Measurements from ENCODE around the gene XYLT1. TPM values are rescaled to one million over a fixed set of nuclear protein-coding genes. Genes with fewer than 3 reads are reported as not detected.

XYLT1 gene
- total RNA-seq, 1 donor from 2014 or later, result 59.1 TPM

DNA sequence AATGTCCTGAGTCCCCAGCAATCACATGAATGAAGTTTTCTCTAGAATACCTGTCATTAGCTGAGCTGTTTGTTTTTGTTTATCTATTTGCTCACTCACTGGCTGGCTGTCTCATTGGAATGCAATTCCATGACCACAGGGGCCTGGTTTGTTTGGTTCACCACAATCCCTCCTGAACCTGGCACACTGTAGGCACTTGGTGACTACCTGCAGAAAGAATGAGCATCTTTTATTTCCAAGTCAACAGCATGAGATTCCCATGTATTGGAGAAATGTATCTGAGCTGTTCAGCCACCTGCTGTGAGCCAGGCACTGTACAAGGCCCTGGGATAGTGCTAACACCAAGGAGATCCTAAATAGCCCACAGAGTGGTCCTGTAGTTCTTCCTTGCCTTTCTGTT lies 345.1 kb downstream of the XYLT1 start:
- no peak for DNase-seq (ENCODE audit: low spot score)

DNA sequence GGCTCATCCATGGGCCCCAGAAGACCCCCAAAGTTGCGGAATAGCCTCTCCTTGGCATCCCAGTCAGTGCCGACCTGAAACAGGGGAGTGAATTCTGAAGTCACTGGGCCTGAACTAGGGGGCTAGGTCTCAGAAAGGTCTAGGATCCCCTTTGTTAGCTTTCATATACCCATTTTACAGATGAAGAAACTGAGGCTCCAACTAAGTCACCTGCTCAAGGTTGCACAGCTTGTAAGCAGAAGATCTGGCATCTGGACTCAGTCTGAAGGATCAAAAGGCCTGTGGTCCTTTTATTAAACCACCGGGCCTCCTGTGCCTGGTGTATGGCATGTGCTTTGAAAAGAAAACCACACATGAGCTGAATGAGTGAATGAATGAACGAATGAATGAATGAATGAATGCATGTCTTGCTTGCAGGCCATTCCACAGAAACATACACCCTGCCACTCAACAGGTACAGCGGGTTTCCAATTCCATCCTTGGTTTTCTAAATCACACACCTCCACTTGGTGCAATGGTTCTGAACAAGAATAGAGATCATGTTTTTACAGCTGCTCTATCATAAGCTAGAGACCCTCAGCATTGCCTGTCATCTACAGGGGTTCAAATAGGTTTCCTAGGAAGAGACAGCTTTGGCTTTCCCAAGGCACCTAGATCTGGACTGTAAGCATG lies 352.7 kb downstream of the XYLT1 start:
- DNase-seq (ENCODE audit: low spot score), result no peak

DNA sequence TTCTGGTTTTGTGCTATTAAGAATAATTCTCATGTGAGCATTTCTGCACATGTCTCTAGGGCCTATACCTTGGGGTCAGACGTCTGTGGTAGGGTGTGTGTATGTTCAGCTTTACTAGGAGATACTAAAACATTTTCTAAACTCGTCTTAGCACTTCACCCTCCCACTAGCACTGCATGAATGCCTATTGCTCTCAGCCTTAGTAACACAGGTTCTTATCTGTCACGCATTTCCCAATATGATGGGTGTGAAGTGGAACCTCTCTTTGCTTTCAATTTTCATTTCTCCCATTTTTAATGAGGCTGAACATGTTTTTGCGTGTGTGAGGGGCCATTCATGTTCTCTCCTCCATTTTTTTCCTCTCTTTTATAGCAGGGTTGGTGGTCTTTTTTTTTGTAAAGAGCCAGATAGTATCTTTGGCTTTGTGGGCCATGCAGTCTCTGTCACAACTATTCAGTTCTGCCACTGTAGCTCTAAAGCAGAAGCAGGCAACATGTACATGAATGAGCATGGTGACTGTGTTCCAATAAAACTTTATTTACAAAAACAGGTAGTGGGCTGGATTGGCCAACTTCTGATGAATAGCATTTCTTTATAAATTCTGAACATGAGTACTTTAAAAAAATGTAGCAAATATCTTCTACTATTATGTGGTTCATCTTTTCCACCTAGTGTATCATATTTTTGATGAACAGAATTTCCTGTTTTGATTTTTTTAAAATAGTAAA lies 354.0 kb downstream of the XYLT1 start:
- DNase-seq (ENCODE audit: low spot score), result no peak

DNA sequence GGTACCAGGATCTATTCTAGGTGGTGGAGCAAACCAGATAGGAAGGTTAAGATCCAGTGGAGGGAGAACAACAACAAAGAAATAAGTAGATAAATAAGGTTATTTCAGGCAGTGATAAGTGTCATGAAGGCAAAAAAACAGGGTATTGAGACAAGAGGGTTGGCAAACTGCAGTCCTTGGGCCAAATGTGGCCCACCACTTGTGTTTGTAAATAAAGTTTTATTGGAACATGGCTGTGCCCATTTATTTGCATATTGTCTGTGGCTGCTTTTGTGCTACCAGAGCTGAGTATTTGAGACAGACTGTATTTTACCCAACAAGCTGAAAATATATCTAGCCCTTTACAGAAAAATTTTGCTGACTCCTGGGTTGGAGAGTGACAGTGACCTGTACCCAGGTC lies 361.3 kb downstream of the XYLT1 start:
- no peak for DNase-seq (ENCODE audit: low spot score)

DNA sequence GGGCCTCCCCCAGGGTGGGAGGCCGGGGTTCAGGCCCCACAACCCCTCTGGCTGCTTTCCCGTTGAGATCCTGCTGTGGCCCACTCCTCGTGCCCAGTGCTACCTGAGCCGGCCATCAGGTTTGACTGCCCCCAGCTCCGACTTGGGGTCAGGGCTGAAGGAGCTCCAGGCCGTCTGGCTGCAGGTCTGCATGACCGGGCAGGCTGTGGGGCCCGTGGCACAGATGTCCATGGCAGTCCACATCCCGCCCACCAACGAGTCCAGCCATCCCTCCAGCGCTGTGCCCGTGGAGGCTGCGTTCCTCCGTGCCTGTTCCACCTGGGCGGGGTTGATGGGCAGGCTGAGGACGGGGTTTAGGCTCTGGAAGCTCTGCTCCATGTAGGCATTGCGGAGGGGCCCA lies 362.2 kb downstream of the XYLT1 start:
- DNase-seq (ENCODE audit: low spot score), result no peak

DNA sequence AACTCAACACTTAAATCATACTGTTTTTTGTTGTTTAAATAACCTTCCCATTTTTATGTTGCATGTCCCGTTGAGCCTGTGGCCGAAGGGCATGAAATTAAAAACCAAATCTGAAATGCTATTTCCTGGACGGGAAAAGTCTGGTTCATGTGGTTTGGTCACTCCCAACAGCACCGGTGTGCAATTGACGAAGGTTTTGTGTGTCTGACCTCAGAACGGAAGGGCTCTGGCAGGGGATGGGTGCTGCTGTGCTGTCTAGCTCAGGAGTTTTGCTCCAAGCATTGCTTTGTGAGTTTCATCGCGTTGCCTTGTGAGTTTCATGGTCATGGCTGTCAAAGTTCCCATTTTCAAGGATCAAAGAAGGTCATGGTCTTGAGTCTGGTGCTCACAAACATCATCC lies 363.3 kb downstream of the XYLT1 start:
- DNase-seq (ENCODE audit: low spot score), result no peak

DNA sequence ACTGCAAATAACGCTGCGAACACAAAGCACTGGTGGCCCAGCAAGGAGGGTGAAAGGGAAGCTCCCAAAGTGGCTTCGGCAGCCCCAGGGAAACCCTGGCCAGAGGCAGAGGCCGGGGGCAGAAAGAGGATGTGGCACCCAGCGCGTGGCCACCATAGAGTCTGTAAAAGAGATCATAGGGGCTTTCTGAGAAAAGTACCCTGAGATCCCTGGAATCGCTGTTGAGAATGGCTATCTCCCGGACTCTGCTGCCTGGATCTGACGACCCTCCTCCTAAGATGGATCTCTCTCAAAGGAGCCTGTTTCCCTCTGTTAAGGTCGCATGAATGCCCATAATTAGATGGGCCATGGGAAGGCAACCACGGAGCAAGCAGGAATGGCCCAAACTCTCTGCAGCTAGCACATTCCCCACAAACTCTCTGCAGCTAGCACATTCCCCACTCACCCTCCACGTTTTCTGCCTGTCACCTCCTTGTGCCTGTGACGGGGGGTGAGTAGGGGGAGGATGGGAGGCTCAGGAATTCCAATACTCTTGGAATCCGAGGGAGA lies 364.4 kb downstream of the XYLT1 start:
- DNase-seq (ENCODE audit: low spot score), result no peak

DNA sequence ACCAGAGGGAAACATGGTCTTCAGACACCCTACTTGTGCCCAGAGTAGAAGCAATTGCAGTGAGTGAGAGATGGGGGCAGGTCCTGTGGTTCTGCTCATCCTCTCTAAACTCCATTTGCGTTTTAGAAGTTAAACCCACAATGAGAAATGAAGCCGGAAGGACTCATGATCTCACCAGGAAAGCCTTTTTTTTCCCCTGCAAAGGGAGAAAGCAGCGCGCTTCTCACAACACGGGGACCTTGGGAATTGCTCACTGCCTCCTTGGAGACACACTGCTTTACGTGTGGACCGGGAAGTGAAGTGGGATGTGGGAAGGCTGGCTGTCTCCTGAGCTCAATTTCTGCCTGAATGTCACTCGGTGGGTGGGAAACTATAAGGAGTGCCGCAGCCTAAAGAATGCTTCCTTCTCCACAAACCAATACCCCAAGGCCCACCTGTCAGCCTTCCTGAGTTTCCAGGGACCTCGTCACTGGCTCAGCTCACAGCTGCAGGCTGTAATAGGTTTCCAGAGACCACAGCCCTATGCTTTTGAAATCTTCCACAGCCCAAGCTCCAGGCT lies 365.4 kb downstream of the XYLT1 start:
- DNase-seq (ENCODE audit: low spot score), result no peak

DNA sequence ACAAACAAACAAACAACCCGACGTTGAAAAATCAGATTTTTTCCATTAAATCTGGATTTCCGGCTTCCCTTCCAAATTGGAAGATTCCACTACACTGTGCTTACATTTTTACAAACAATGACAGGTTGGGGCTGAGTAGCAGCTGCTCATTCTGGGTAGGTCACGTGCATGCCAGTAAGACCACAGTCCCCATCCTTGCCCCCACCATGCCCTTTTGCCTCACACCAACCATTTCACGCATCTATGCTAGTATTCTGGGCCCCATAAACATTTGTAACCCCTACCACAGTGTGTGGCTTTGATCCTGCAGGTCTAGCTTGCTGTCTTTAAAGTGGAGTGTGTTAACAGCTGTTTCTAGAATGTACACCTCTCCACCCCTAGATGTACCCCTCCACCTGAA lies 366.1 kb downstream of the XYLT1 start:
- DNase-seq (ENCODE audit: low spot score), result no peak

DNA sequence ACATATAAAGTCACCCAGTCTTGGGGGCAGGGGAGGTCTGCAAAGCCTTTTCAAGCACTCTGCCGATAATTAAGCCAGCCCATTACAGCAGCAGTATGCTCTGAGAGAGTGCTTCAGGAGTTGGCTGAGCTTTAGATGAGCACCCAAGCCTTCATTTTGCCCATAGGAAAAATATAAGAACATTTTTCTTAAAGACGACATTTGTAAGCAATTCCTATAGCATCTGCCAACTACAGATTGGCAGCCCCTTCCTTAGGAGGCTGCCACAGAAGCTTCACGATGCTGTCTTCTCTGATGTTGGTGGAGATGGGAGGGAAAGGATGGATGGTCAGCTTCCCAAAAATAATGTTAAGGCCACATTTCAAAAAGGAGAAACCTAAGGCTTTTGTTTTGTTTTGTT lies 367.5 kb downstream of the XYLT1 start:
- DNase-seq (ENCODE audit: low spot score), result no peak

DNA sequence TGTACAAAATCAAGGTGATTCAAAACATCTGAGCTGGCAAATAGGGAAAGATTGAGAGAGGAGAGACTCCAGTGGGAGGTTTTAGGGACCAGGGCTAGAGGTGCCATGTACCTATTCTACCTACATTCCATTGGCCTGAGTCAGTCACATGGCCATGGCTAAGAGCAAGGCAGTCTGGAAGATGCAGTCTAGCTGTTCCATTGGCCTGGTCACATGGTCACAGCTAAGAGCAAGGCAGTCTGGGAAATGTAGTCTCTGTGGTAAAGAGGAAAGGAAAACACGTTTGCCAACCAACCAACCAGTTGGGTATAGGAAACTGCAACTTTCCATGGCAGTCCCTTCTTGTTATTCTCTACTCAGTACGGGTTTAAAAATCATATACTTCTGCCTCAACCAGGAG lies 369.1 kb downstream of the XYLT1 start:
- DNase-seq (ENCODE audit: low spot score), result no peak

DNA sequence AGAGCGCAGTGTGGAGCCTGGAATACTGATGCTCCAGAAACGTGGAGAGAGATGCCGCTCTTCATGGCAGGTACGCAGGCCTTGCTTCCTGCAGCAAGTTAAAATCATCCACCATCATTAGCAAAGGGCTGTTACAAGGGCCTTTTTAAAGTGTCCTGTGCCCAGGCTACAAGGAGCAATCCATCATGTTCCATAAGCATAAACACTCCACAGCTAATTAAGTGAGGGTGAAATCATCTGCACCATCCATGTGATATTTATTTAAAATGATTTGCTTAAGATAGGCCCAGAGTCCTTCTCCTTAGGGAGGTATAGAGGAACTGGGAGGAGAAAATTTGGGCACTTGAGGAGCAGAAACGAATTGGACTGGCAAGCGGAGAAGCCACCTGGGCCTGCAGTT lies 372.1 kb downstream of the XYLT1 start:
- no peak for DNase-seq (ENCODE audit: low spot score)

DNA sequence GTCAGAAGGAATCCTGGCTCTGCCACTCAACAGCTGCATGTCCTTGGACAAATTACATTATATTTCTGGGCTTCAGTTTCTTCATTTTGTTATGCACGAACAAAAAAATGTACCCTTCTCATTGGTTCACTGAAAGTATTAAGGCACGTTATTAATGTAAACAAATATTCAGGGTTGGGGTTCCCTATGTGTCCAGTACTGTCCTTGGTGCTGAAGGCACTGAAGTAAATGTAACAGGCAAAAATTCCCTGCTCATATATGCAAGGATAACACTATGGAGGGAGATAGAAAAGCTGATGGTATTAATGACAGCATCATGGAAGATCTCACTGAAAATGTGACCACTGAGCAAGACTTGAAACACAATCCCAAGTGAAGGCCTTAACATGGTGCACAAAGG lies 386.6 kb downstream of the XYLT1 start:
- DNase-seq (ENCODE audit: low spot score), result no peak

DNA sequence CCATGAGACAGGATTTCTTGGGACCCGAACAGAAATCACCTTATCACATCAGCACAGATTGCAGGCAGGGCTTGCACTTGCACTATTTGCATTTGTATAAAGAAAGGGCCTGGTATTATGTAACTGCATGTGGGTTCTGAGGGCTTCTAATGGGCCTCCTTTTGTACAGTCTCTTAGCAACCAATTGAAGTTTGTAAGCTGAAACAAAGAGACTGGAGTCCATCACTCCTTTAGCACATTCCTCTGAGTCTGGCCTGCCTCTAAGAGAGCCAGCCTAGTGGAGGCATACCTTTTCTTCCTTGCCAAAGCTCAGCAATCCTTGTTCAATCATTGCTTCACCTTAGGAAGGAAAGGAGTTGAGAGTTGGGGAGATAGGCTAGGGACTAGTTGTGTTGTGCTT lies 387.1 kb downstream of the XYLT1 start:
- DNase-seq (ENCODE audit: low spot score), result no peak

DNA sequence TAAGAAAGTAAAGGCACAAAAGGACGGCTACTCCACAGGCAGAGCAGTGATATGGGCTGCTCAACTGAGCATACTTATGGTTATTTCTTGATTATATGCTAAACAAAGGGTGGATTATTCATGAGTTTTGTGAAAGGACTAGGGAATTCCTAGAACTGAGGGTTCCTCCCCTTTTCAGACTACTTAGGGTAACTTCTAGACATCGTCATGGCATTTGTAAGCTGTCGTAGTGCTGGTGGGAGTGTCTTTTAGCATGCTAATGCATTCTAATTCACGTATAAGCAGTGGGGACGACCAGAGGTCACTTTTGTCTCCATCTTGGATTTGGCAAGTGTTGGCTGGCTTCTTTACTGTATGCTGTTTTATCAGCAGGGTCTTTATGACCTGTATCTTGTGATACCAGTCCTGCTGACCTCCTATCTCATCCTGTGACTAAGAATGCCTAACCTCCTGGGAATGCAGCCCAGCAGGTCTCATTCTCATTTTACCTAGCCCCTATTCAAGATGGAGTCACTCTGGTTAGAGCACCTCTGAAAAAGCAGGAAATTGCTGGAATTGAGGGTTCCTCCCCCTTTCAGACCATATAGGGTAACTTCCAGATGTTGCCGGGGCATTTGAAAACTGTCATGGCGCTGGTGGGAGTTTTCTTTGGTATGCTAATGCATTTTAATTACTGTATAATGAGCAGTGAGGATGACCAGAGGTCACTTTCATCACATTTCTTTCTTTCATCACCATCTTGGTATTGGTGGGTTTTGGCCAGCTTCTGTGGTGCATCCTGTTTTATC lies 388.5 kb downstream of the XYLT1 start:
- no peak for DNase-seq (ENCODE audit: low spot score)

DNA sequence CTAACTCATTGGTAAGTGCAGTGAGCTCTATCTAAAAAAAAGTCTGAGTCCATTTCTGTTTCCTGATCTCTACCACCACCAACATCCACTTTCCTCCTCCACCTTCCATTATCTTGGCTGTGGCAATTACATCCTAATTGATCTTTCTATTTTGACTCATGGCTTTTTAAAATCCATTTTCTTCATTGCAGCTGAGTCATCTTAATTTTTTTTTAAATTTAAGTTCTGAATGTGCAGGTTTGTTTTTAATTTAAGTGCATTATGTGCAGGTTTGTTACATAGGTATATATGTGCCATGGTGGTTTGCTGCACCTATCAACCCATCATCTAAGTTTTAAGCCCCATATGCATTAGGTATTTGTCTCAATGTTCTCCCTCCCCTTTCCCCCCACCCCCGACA lies 390.7 kb downstream of the XYLT1 start:
- no peak for DNase-seq (ENCODE audit: low spot score)

DNA sequence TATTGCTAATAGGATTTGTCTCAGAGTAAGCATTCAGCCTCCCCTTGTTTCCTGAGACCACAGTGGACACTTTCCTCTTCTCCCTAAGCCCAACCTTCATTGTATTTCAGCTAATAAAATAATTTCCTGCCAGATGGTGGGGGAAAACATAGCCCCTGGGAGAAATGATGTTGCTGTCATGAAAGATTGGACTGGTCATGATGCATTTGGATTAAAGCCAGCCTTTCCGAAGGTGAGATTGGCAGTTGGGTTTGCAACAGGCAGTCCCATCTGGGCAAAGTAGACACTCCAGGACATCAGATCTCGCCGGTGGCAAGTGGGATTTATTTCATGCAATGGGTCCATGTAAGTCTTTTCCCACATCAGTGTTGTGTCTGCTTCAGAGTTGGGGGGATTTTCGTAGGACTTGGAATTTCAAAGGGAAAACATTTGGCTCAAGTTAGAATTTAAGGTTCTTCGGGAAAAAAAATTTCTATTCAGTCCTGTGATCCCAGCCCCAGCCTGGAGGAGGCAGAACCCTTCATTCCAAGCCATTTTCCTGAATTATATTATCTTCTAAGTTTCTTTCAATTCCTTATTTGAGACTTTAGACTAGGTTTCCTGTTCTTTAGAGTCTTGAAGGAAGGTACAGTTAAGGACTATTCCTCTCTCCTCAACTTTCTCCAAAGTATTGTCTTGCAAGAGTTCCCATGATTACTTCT lies 391.7 kb downstream of the XYLT1 start:
- DNase-seq (ENCODE audit: low spot score), result no peak

DNA sequence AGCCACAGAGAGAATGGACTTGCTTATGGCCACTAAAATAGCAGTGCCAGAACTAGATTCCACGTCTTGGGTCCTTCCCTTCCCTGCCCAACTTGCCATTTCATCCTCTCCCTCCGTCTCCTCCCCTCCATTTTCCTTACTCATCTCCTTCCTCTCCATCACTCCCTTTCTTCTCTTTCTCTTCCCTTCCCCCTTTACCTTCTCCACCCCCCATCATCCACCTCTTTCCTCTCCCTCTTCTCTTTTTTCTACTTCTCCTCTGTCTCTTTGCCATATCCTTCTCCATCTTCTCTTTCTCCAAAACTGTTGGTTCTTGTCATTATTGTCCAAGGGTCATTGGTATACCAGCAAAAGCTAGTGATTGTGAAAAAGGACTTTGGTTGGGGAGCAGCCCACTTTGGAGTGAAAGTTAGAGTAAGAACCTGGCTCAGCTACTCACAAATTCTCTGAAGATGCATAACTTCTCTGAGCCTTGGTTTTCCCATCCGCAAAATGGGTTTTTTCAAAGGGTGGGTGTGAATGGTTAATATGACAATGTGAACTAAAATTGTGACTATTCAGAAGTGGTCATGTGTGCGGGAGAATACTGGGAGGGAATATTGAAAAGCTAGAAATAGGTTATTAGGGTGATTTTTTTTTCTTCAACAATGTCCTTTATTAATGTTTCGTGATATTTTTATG lies 393.8 kb downstream of the XYLT1 start:
- DNase-seq (ENCODE audit: low spot score), result no peak

DNA sequence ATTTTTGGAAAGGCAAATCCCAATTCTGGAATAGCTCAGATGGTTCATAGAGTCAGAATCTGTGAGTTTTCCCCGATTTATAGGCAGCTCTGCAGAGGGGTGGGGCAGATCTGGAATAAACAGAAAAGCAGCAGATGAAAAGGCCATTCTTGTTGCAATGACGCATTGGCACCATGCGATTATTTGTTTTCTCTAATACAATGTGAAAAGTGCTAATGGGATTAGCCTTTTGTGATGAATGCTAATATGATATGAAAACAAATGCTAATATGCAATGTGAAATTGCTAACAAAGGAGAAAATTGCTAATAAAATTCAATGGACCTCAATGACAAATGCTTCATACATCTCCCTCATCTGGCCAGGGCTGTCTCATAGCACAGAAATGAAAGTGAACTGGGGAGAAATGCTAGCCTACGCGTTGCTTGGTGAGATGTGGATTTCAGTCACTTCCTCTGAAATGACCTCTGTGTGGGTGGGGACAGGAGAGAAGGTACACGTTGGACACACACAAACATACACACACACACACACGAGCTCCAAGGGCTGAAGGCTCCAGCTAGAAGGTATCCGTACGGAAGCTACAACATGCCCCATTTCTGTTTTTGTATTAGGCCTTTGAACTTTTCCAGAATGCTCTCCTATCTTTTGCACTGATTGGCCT lies 394.5 kb downstream of the XYLT1 start:
- no peak for DNase-seq (ENCODE audit: low spot score)

DNA sequence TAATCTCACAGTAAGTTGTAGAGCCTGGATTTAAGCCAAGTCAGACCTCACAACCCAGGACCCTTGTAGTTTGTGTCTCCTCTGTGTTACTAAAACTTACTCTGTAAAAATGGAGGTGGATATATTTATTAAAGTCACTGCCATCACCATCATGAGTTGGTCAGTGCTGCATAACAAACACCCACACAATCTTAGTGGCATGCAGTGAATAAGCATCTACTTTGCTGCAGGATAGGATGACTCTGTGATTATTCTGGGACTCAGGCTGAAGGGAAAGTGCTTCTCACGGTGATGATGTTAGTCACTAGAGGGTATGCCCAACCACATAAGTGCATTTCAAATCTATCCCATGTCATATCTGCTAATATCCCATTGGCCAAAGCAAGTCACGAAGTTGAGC lies 398.7 kb downstream of the XYLT1 start:
- DNase-seq (ENCODE audit: low spot score), result no peak
